HTERT RPE-1 (cell line): Measurements from ENCODE around the gene DUSP8.

Experiments used
- in situ Hi-C: fragments of 300-500 bp; cut with MboI; formaldehyde crosslinking; loops from 4 replicates; pipeline ENCODE4 v1.14.3; 2020; ENCODE audit warnings: low sequenced_read_pairs

The DUSP8 gene

GRCh38 chr11:1554981-1555712, 16.9 kb downstream of the DUSP8 start:
- in situ Hi-C loops = no loop called here

- in situ Hi-C loops = no loop called here
These were observed 18.1 kb downstream of the DUSP8 start for GRCh38 chr11:1553808-1554594.

GRCh38 chr11:1549338-1550330, 22.4 kb downstream of the DUSP8 start:
- in situ Hi-C loops = no loop called here

GRCh38 chr11:1548221-1549070, 23.6 kb downstream of the DUSP8 start:
- in situ Hi-C loops = no loop called here

- in situ Hi-C loops = no loop called here
These were observed 24.5 kb downstream of the DUSP8 start for GRCh38 chr11:1547467-1548098.

GRCh38 chr11:1546536-1547466, 25.3 kb downstream of the DUSP8 start:
- in situ Hi-C loops = no loop called here

GRCh38 chr11:1546077-1546535, 26.0 kb downstream of the DUSP8 start:
- in situ Hi-C loops = no loop called here

- in situ Hi-C loops = no loop called here
These were observed 26.6 kb downstream of the DUSP8 start for GRCh38 chr11:1545432-1545831.

- in situ Hi-C loops = no loop called here
These were observed 27.5 kb downstream of the DUSP8 start for GRCh38 chr11:1544536-1544935.

GRCh38 chr11:1543606-1544263, 28.3 kb downstream of the DUSP8 start:
- in situ Hi-C loops = no loop called here

GRCh38 chr11:1542267-1542666, 29.8 kb downstream of the DUSP8 start:
- in situ Hi-C loops = no loop called here

GRCh38 chr11:1541474-1542204, 30.4 kb downstream of the DUSP8 start:
- in situ Hi-C loops = no loop called here

GRCh38 chr11:1540074-1540473, 32.0 kb downstream of the DUSP8 start:
- in situ Hi-C loops = no loop called here

GRCh38 chr11:1538153-1538552, 33.9 kb downstream of the DUSP8 start:
- in situ Hi-C loops = no loop called here

GRCh38 chr11:1536065-1536843, 35.8 kb downstream of the DUSP8 start:
- in situ Hi-C loops = no loop called here

- in situ Hi-C loops = no loop called here
These were observed 37.4 kb downstream of the DUSP8 start for GRCh38 chr11:1534682-1535081.

- in situ Hi-C loops = no loop called here
These were observed 37.9 kb downstream of the DUSP8 start for GRCh38 chr11:1534171-1534570.
